ENCODE measurements around the gene EVX2.

The EVX2 gene

DNA sequence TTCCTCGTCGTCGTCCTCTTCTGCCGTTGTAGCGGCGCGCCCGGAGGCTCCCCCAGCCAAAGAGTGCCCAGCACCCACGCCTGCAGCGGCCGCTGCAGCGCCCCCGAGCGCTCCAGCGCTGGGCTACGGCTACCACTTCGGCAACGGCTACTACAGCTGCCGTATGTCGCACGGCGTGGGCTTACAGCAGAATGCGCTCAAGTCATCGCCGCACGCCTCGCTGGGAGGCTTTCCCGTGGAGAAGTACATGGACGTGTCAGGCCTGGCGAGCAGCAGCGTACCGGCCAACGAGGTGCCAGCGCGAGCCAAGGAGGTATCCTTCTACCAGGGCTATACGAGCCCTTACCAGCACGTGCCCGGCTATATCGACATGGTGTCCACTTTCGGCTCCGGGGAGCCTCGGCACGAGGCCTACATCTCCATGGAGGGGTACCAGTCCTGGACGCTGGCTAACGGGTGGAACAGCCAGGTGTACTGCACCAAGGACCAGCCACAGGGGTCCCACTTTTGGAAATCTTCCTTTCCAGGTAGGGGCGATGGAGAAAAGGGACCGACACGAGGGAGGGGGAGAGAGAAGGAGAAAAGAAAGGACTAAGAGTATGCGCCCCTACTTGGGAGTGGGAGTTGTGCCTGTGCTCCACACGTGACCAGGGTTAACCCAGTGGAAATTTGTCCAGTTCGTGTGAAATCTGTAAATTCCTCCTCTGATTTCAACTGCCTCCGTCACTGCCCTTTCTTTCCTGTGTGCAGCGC, 9.6 kb upstream of the EVX2 start (continued):
- TF ChIP-seq ZNF48 (tag by site-specific recombination; IDR thresholded peaks at IDR 0.05), result no peak
- no peak for TF ChIP-seq ZNF76 (tag by site-specific recombination; IDR thresholded peaks at IDR 0.05; ENCODE audit: borderline replicate concordance, low read depth)
- TF ChIP-seq, protein P1, sequence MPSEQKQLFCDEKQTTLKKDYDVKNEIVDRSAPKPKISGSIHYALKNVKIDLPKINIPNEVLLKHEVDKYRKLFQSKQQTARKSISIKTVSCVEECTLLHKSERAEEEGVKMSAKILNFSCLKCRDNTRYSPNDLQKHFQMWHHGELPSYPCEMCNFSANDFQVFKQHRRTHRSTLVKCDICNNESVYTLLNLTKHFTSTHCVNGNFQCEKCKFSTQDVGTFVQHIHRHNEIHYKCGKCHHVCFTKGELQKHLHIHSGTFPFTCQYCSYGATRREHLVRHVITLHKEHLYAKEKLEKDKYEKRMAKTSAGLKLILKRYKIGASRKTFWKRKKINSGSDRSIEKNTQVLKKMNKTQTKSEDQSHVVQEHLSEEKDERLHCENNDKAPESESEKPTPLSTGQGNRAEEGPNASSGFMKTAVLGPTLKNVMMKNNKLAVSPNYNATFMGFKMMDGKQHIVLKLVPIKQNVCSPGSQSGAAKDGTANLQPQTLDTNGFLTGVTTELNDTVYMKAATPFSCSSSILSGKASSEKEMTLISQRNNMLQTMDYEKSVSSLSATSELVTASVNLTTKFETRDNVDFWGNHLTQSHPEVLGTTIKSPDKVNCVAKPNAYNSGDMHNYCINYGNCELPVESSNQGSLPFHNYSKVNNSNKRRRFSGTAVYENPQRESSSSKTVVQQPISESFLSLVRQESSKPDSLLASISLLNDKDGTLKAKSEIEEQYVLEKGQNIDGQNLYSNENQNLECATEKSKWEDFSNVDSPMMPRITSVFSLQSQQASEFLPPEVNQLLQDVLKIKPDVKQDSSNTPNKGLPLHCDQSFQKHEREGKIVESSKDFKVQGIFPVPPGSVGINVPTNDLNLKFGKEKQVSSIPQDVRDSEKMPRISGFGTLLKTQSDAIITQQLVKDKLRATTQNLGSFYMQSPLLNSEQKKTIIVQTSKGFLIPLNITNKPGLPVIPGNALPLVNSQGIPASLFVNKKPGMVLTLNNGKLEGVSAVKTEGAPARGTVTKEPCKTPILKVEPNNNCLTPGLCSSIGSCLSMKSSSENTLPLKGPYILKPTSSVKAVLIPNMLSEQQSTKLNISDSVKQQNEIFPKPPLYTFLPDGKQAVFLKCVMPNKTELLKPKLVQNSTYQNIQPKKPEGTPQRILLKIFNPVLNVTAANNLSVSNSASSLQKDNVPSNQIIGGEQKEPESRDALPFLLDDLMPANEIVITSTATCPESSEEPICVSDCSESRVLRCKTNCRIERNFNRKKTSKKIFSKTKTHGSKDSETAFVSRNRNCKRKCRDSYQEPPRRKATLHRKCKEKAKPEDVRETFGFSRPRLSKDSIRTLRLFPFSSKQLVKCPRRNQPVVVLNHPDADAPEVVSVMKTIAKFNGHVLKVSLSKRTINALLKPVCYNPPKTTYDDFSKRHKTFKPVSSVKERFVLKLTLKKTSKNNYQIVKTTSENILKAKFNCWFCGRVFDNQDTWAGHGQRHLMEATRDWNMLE (tag by site-specific recombination; conservative IDR thresholded peaks at IDR 0.05; ENCODE audit: low read depth), result no peak
- TF ChIP-seq ZNF138 (tag by site-specific recombination; IDR thresholded peaks at IDR 0.05; ENCODE audit: borderline replicate concordance), result no peak
- TF ChIP-seq ZBTB17 (tag by site-specific recombination; IDR thresholded peaks at IDR 0.05), result no peak
- TF ChIP-seq ZSCAN23 (tag by site-specific recombination; IDR thresholded peaks at IDR 0.05), result no peak
- TF ChIP-seq ZNF132 (tag by site-specific recombination; IDR thresholded peaks at IDR 0.05; ENCODE audit: borderline replicate concordance), result no peak
- TF ChIP-seq, protein P2, sequence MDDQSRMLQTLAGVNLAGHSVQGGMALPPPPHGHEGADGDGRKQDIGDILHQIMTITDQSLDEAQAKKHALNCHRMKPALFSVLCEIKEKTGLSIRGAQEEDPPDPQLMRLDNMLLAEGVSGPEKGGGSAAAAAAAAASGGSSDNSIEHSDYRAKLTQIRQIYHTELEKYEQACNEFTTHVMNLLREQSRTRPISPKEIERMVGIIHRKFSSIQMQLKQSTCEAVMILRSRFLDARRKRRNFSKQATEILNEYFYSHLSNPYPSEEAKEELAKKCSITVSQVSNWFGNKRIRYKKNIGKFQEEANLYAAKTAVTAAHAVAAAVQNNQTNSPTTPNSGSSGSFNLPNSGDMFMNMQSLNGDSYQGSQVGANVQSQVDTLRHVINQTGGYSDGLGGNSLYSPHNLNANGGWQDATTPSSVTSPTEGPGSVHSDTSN (CRISPR knock-in tag; IDR thresholded peaks at IDR 0.05), result no peak
- no peak for TF ChIP-seq ZNF133 (tag by site-specific recombination; IDR thresholded peaks at IDR 0.05)
- no peak for TF ChIP-seq ZNF830 (tag by site-specific recombination; IDR thresholded peaks at IDR 0.05; ENCODE audit: low read depth)
- TF ChIP-seq ZNF175 (tag by site-specific recombination; IDR thresholded peaks at IDR 0.05), result no peak
- no peak for TF ChIP-seq ZBTB11 (tag by site-specific recombination; conservative IDR thresholded peaks at IDR 0.05; ENCODE audit: low read depth)
- peak; percentile 93 for TF ChIP-seq PRDM1 (tag by site-specific recombination; IDR thresholded peaks at IDR 0.05)
- TF ChIP-seq KLF10 (tag by site-specific recombination; IDR thresholded peaks at IDR 0.05), result no peak
- TF ChIP-seq KLF1 (tag by site-specific recombination; IDR thresholded peaks at IDR 0.05), result no peak
- no peak for TF ChIP-seq HOXD13 (CRISPR knock-in tag; IDR thresholded peaks at IDR 0.05; ENCODE audit: borderline replicate concordance)
- TF ChIP-seq ZNF404 (tag by site-specific recombination; IDR thresholded peaks at IDR 0.05), result no peak
- no peak for TF ChIP-seq ZNF394 (tag by site-specific recombination; IDR thresholded peaks at IDR 0.05; ENCODE audit: borderline replicate concordance)
- TF ChIP-seq ZNF624 (tag by site-specific recombination; IDR thresholded peaks at IDR 0.05), result no peak
- TF ChIP-seq, protein P3, sequence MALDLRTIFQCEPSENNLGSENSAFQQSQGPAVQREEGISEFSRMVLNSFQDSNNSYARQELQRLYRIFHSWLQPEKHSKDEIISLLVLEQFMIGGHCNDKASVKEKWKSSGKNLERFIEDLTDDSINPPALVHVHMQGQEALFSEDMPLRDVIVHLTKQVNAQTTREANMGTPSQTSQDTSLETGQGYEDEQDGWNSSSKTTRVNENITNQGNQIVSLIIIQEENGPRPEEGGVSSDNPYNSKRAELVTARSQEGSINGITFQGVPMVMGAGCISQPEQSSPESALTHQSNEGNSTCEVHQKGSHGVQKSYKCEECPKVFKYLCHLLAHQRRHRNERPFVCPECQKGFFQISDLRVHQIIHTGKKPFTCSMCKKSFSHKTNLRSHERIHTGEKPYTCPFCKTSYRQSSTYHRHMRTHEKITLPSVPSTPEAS (tag by site-specific recombination; IDR thresholded peaks at IDR 0.05), result no peak
- peak; percentile 63 for TF ChIP-seq ZNF2 (tag by site-specific recombination; IDR thresholded peaks at IDR 0.05)
- TF ChIP-seq HOXC10 (CRISPR knock-in tag; IDR thresholded peaks at IDR 0.05), result no peak
- no peak for TF ChIP-seq ZNF514 (tag by site-specific recombination; IDR thresholded peaks at IDR 0.05)
- TF ChIP-seq ZNF555 (tag by site-specific recombination; conservative IDR thresholded peaks at IDR 0.05), result no peak
- TF ChIP-seq, protein P4, sequence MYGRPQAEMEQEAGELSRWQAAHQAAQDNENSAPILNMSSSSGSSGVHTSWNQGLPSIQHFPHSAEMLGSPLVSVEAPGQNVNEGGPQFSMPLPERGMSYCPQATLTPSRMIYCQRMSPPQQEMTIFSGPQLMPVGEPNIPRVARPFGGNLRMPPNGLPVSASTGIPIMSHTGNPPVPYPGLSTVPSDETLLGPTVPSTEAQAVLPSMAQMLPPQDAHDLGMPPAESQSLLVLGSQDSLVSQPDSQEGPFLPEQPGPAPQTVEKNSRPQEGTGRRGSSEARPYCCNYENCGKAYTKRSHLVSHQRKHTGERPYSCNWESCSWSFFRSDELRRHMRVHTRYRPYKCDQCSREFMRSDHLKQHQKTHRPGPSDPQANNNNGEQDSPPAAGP (tag by site-specific recombination; IDR thresholded peaks at IDR 0.05), result no peak
- no peak for TF ChIP-seq YY1 (tag by site-specific recombination; IDR thresholded peaks at IDR 0.05)
- TF ChIP-seq ZNF335 (tag by site-specific recombination; conservative IDR thresholded peaks at IDR 0.05), result peak; percentile 66
- no peak for TF ChIP-seq ZNF302 (tag by site-specific recombination; IDR thresholded peaks at IDR 0.05; ENCODE audit: low read depth)
- TF ChIP-seq ZXDB (tag by site-specific recombination; IDR thresholded peaks at IDR 0.05), result no peak; the same call in none of the 2 replicates
- TF ChIP-seq ZNF747 (tag by site-specific recombination; IDR thresholded peaks at IDR 0.05), result no peak
